ENCODE results near the gene AKAP13.
"Not testable (repeated sequence)": the region's sequence is repeated elsewhere in the genome, so short reads cannot be mapped to it uniquely, and the experiment has no call there.

AKAP13 gene

GRCh38 chr15:85351501-85351900 lies 28.9 kb upstream of the AKAP13 start:
- not testable (repeated sequence) for DNase-seq

GRCh38 chr15:85351965-85352364 lies 28.4 kb upstream of the AKAP13 start:
- no peak for DNase-seq

- DNase-seq = no peak
Measured at GRCh38 chr15:85353516-85353915, 26.9 kb upstream of the AKAP13 start.

GRCh38 chr15:85354461-85354860 lies 25.9 kb upstream of the AKAP13 start:
- DNase-seq = no peak

- no peak for DNase-seq
Measured at GRCh38 chr15:85354948-85355347, 25.5 kb upstream of the AKAP13 start.

GRCh38 chr15:85356276-85356675 lies 24.1 kb upstream of the AKAP13 start:
- no peak for DNase-seq

- DNase-seq = no peak
Measured at GRCh38 chr15:85361323-85361722, 19.1 kb upstream of the AKAP13 start.

GRCh38 chr15:85362436-85363081 lies 17.8 kb upstream of the AKAP13 start:
- no peak for DNase-seq

GRCh38 chr15:85365980-85366379 lies 14.4 kb upstream of the AKAP13 start:
- DNase-seq = no peak

GRCh38 chr15:85367741-85368140 lies 12.7 kb upstream of the AKAP13 start:
- DNase-seq = no peak

GRCh38 chr15:85374831-85375230 lies 5.6 kb upstream of the AKAP13 start:
- no peak for DNase-seq

GRCh38 chr15:85377269-85377668 lies 3.1 kb upstream of the AKAP13 start:
- DNase-seq = no peak

- no peak for DNase-seq
Measured at GRCh38 chr15:85377986-85378385, 2.4 kb upstream of the AKAP13 start.

- DNase-seq = peak; percentile 8
Measured at GRCh38 chr15:85379403-85380131, 836 bp upstream of the AKAP13 start.

- peak; percentile 61 for DNase-seq
Measured at GRCh38 chr15:85380812-85381642, 624 bp downstream of the AKAP13 start.

GRCh38 chr15:85381850-85382751 lies 1.7 kb downstream of the AKAP13 start:
- no peak for DNase-seq

GRCh38 chr15:85382942-85383341 lies 2.5 kb downstream of the AKAP13 start:
- DNase-seq = no peak

GRCh38 chr15:85383470-85384148 lies 3.2 kb downstream of the AKAP13 start:
- no peak for DNase-seq

- DNase-seq = no peak
Measured at GRCh38 chr15:85386261-85386660, 5.9 kb downstream of the AKAP13 start.

GRCh38 chr15:85388566-85389305 lies 8.3 kb downstream of the AKAP13 start:
- DNase-seq = no peak

GRCh38 chr15:85389306-85389650 lies 8.9 kb downstream of the AKAP13 start:
- DNase-seq = no peak

All from stimulated activated CD4-positive, alpha-beta T cell treated with anti-CD3 and anti-CD28 coated beads, Interleukin-4, amount 100 ng/mL, for 1 hour (primary cell).